SKM-1 treated with dmso at 0.1 percent for 144 hours (cell line): Measurements from ENCODE around the gene USP48.

ENCODE experiments used
- DNase-seq: peaks from one replicate; lab custom pipeline; 2025; ENCODE audit not compliant: unreplicated experiment; lab: John Stamatoyannopoulos, UW

USP48 gene

GRCh38 chr1:21751281-21751680 is 31.7 kb downstream of the USP48 start:
- DNase-seq: no peak

DNA sequence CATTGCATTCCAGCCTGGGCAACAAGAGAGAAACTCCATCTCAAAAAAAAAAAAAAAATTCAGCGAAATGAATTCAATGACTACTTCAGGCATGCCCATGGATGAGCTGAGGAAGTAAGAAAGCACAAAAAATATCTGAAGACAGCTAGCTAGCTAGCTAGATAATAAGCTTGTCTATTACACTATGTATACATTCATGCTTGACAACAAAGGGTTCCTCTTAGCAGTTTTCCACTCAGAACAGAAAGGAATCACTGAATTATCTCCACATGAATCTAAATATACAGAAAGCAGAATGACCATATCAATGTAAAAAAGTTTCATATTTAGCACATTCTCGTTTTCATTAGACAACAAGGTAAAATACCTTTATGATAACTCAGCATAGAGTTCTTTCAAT is 32.1 kb downstream of the USP48 start:
- DNase-seq: no peak

- no peak for DNase-seq
Measured at GRCh38 chr1:21749859-21750468, 33.0 kb downstream of the USP48 start.

GRCh38 chr1:21749109-21749508 is 33.8 kb downstream of the USP48 start:
- DNase-seq: no peak

GRCh38 chr1:21743476-21743875 is 39.5 kb downstream of the USP48 start:
- no peak for DNase-seq

DNA sequence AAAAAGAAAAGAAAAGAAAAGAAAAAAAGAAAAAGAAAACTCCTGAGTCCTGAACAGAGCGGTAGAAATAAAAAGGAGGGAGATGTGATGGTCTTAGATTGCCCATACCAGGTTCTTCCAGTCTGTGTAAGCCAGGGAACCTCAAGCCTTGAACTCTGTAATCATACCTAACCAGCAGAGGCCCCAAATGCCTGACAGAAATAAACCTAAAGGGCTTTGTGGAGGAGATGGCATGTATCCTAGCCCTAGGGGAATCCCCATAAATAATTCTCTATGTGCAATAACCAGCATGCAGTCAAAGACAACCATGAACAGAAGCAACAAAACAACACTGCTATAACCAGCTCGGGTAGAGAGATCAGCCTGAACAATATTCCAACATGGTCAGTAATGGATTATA is 40.4 kb downstream of the USP48 start:
- DNase-seq: no peak

DNA sequence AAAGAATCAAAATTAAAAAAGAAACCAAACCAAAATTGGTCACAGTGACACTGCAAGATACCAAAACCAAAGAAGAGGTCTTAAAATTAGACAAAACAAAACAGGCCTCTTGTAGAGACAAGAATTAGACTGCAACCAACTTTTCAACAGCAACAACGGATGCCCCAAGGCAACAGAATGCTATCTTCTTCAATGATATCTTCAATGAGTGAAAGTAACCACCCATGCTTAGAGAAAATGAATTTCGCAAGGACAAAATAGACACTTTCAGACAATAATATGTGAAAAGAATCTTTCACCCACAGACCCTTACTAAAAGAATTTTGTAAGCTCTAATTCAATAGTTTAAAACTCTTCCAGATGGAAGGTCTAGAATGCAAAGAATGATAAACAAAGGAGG is 41.7 kb downstream of the USP48 start:
- DNase-seq: no peak

- no peak for DNase-seq
Measured at GRCh38 chr1:21736876-21737275, 46.1 kb downstream of the USP48 start.

DNA sequence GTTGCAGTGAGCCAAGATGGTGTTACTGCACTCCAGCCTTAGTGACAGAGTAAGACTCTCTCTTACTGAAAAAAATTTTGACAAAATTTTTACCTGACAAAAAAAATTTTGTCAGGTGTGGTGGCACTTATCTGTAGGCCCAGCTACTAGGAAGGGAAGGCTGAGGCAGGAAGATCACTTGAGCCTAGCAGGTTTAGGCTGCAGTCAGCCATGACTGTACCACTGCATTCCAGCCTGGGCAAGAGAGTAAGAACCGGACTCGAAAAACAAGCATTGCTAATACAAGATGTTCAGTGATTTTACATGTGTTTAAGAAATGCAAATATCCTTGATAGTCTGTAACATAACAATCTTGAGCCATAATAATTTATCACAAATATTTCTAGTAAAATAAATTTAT is 46.9 kb downstream of the USP48 start:
- no peak for DNase-seq

- DNase-seq: no peak
Measured at GRCh38 chr1:21734526-21734925, 48.4 kb downstream of the USP48 start.

DNA sequence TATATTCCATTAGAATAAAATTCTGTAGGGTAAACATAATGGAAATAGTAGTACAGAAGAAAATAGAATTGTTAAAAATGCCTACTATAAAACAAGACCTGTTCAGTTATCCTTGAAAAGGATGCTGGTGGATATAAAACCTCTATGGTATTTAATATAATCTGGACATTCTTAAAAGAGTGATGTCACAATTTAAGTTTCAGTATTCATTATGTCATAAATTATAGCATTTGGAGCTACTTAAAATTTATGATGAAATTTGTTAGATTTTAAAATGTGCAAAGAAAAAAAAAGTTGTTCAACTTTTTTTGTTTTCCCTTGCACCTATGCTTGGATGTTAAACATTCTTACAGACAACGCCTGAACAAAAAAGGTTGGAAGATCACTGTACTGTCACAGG is 50.3 kb downstream of the USP48 start:
- DNase-seq: no peak

GRCh38 chr1:21725748-21726392 is 57.1 kb downstream of the USP48 start:
- DNase-seq: no peak

GRCh38 chr1:21724570-21724969 is 58.4 kb downstream of the USP48 start:
- DNase-seq: no peak

- DNase-seq: no peak
Measured at GRCh38 chr1:21724098-21724497, 58.9 kb downstream of the USP48 start.

DNA sequence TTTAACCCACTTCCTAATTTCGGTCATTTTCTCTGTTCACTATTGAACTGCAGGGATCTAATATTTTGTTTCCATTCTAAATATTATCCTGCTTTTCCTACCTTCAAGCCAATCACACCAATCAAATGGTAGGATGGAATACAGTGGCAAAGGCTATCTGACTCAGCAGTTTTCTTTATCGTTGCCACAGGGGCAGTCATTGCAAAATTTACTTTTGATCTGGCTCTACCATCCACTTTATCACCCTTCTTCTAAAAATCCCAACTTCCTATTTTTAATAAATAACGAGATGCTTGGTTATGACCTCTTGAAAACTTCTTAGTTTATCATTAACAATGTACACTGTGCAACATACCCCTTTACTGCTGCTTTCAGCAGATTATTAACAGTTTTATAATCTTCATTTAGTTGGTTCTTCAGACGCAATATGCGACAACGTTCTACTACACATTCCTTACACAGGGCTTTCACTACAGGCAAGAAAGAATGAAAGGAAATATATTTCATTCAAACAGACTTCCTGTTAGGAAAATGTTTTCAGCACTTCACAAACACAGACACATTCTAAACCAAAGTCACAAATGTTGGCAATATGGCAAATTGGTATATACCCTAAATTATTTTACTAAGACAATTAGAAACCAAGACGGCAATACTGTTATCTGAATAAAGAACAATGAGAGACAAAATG is 61.5 kb downstream of the USP48 start:
- no peak for DNase-seq

DNA sequence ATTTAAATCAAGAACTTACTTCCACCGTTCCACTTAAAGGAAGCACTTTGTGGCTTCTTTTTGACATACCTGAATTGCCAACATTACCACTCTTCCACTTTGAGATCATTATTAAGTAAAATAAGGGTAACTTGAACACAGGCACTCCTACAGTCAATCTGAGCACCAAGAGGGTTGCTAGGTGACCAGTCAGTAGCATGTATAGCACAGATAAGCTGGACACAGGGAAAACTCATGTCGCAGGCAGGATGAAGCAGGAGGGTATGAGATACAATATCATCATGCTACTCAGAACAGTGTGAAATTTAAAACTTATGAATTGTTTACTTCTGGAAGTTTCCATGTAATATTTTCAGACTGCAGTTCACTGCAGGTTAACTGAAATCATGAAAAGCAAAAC is 66.8 kb downstream of the USP48 start:
- no peak for DNase-seq

DNA sequence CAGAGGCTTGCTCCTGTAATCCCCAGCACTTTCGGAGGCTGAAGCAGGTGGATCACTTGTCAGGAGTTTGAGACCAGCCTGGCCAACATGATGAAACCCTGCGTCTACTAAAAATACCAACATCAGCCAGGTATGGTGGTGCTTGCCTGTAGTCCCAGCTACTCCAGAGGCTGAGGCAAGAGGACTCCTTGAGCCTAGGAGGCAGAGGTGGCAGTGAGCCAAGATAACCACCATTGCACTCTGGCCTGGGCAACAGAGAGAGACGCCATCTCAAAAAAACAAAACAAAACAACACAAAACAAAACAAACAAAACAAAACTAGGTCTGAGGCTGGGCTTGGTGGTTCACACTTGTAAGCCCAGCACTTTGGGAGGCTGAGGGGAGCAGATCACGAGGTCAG is 75.1 kb downstream of the USP48 start:
- DNase-seq: no peak

- DNase-seq: no peak
Measured at GRCh38 chr1:21707086-21707840, 75.7 kb downstream of the USP48 start.

DNA sequence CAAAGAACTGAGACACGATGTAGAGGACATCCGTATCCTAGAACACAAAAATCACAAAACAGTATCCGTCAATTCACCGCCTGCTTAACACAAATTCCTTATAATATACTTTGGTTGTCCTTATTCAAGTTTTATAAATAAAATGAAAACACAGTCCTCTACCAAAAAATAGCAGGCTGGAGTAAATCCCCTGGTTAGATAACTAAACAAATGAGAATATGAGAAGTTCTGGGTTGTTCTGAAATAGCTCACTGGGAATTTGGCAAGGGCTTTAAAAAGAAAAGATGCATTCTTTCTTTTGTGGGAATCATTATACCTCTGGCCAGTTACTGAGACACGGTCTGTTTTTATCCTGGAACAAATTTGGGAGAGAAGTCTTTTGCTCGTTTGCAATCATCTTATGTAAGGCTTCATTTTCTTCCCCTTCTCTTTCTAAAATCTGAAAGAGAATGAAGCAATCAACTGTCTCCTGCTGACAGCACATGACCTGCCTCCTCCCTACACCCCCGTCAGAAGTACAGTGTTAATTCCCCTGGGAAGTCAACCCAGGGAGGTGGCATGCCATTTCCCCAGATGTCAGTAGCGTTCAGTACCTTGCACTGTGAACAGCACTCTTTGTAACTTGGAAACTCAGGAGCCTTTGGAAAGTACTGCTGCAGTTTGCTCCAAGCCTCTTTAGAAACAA is 76.7 kb downstream of the USP48 start:
- DNase-seq: peak; percentile 61

- no peak for DNase-seq
Measured at GRCh38 chr1:21705303-21705980, 77.5 kb downstream of the USP48 start.

GRCh38 chr1:21704145-21704544 is 78.8 kb downstream of the USP48 start:
- DNase-seq: no peak
